GM18499 (cell line): Measurements from ENCODE around the gene C20orf144.

Experiments
- ATAC-seq: cut with Tn5 transposase; IDR thresholded peaks from one replicate; pipeline ENCODE4 v1.9.1; 2021; ENCODE audit warnings: moderate number of reproducible peaks; ENCODE audit not compliant: insufficient read depth, unreplicated experiment

C20orf144 gene

DNA sequence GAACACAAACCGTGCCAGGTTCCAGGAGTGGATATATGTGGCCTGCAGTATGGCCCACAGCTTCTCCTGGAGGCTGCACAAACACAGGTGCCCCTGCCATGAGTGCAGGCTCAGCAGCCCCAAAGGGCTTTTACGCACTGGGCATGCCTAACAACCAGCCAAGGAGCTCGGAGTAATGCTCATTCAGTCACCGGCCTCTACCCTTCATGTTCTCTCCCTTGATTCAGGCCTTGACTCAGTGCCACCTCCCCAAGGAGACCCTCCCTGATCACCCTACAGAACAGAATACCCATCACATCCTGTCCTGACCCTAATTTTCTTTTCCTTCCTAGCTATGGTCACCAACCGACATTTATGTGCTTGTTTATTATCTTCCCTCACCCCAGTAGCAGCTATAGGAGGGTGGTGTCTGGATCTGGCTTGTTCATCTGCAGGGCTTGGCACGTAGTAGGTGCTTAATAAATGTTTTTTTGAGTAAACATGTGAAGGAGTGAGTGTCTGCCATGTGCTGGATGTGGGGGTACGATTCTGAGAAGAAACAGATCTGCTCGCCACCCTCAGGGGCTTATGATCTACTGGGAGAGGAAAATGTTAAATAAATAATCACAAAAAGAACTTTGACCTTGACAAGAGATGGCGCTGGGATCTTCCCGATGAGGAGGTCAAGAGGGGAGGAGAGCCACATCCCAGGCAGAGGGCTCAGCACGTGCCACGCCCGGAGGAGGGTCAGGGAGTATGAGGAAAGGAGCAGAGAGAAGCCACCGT, 48.7 kb downstream of the C20orf144 start:
- ATAC-seq: no peak

DNA sequence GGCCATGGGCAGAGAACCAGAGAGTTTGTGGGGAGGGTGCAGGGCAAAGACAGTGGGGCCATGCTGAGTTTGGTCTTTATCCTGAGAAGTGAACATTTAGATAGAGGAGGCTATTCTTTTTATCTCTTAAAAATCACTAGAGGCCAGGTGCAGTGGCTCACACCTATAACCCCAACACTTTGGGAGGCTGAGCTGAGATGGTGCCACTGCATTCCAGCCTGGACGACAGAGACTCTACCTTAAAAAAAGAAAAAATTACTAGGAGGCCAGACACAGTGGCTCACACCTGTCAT, 49.3 kb downstream of the C20orf144 start:
- ATAC-seq: no peak
